OCI-LY3 (cell line): ENCODE results near the gene GSK3B.
A peak's percentile ranks its signal among the peaks of the same experiment; 100 is the strongest.

ENCODE experiments used
- H2AFZ ChIP-seq: fragments of 200-600, 300-600 bp; shearing (Covaris generic); 2 replicates; pipeline ENCODE4 v1.6.0; 2014; ENCODE audit warnings: antibody characterized with exemption, low read depth, low read length
- H3K27ac ChIP-seq: fragments of 200-600, 300-600 bp; sonication (generic); 2 replicates; pipeline ENCODE4 v1.5.1; 2014; ENCODE audit warnings: mild to moderate bottlenecking, low read length, moderate library complexity, mixed read lengths
- H3K27me3 ChIP-seq: fragments of 200-600, 300-600 bp; sonication (generic); 2 replicates; pipeline ENCODE4 v1.6.1; 2014; ENCODE audit warnings: low read depth, low read length, mixed read lengths
- H3K36me3 ChIP-seq: fragments of 200-600, 300-600 bp; sonication (generic); replicated peaks from 2 replicates; pipeline ENCODE3; 2014; ENCODE audit warnings: low read depth, low read length, mixed read lengths
- H3K4me1 ChIP-seq: fragments of 300-600, 200-600 bp; sonication (generic); 2 replicates; pipeline ENCODE4 v1.6.1; 2014; ENCODE audit warnings: low read length, mixed read lengths
- H3K4me2 ChIP-seq: fragments of 200-600, 300-600 bp; sonication (generic); 2 replicates; pipeline ENCODE4 v1.6.1; 2014; ENCODE audit warnings: low read length, mixed read lengths
- H3K4me3 ChIP-seq: fragments of 300-600, 200-600 bp; sonication (generic); 2 replicates; pipeline ENCODE4 v1.5.1; 2014; ENCODE audit warnings: antibody characterized with exemption, mild to moderate bottlenecking, low read length, moderate library complexity
- H3K79me2 ChIP-seq: fragments of 300-600, 200-600 bp; shearing (Covaris generic); 2 replicates; pipeline ENCODE4 v1.6.1; 2014; ENCODE audit warnings: mild to moderate bottlenecking, low read length, mixed read lengths
- H3K9ac ChIP-seq: fragments of 300-600, 200-600 bp; shearing (Covaris generic); 2 replicates; pipeline ENCODE4 v1.6.0; 2014; ENCODE audit warnings: mild to moderate bottlenecking, low read length, moderate library complexity
- H3K9me3 ChIP-seq: fragments of 200-600, 300-600 bp; shearing (Covaris generic); 2 replicates; pipeline ENCODE4 v1.6.1; 2014; ENCODE audit warnings: low read length, mixed read lengths; ENCODE audit not compliant: insufficient read depth
- H4K20me1 ChIP-seq: fragments of 200-600, 300-600 bp; sonication (generic); 2 replicates; pipeline ENCODE4 v1.6.1; 2016; ENCODE audit warnings: low read length, mixed read lengths; ENCODE audit not compliant: insufficient read depth
- EZH2phosphoT487 ChIP-seq: fragments of 200-600 bp; shearing (Covaris generic); IDR thresholded peaks from 2 replicates; pipeline ENCODE4 v1.6.1; 2018; ENCODE audit warnings: antibody characterized with exemption, mixed run types, low read depth
- TF ChIP-seq, protein P1 (sequence below): fragments of 200-600, 300-600 bp; sonication (generic); IDR thresholded peaks from 2 replicates; pipeline ENCODE4 v1.5.1; 2014; ENCODE audit warnings: antibody characterized with exemption, low read length, low read depth

Gene GSK3B

DNA sequence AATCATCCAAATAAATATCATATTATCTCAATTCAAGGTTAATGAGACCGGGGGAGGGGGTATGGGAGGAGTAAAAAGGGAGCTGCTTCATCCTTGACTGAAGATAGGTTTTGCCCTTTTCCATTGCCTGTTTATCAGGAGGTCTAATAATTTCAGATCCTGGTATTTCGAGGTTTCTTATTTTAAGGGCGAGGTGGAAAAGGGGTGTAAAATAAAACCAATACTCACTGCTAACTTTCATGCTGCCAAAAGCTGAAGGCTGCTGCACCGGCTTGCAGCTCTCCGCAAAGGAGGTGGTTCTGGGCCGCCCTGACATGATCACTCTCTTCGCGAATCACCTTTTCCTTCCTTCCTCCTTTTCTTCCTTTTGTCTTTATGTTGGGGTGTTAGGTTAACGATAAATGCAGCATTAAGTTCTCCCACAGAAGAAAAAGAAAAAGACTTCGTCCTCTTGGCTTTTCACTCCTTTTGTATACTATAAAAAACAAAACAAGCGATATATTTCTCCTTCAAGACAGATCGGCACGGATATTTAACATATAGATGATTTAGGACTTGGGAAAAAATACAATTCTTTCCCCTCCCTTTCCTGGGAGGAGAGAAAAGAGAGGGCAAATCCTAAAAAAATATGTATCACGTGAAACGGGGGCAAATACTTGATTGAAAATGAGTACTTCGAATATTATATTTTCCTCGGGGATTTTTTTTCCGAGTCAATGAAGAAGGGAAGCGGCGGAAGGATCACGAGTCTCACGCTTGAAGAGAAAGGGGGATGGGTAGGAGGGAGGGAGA, 932 bp downstream of the GSK3B start:
- no peaks in the 10 kb centered on the region for H3K9me3 ChIP-seq
- peak overlapping the region; percentile 85 for H3K9ac ChIP-seq
- no peaks in the 10 kb centered on the region for H3K27me3 ChIP-seq
- peak overlapping the region; percentile 83 for H3K4me2 ChIP-seq
- 0 out of 2 replicates have a peak overlapping the region, but pooled peaks have one; percentile 22 for H2AFZ ChIP-seq
- H3K27ac ChIP-seq: peak overlapping the region; percentile 97
- H3K36me3 ChIP-seq: peaks cover 5% of the 10 kb centered on the region
- TF ChIP-seq, protein P1, sequence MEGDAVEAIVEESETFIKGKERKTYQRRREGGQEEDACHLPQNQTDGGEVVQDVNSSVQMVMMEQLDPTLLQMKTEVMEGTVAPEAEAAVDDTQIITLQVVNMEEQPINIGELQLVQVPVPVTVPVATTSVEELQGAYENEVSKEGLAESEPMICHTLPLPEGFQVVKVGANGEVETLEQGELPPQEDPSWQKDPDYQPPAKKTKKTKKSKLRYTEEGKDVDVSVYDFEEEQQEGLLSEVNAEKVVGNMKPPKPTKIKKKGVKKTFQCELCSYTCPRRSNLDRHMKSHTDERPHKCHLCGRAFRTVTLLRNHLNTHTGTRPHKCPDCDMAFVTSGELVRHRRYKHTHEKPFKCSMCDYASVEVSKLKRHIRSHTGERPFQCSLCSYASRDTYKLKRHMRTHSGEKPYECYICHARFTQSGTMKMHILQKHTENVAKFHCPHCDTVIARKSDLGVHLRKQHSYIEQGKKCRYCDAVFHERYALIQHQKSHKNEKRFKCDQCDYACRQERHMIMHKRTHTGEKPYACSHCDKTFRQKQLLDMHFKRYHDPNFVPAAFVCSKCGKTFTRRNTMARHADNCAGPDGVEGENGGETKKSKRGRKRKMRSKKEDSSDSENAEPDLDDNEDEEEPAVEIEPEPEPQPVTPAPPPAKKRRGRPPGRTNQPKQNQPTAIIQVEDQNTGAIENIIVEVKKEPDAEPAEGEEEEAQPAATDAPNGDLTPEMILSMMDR: no peak
- no peak for TF ChIP-seq EZH2phosphoT487
- H3K4me3 ChIP-seq: peak overlapping the region; percentile 84
- H4K20me1 ChIP-seq: peaks cover 43% of the 10 kb centered on the region
- H3K79me2 ChIP-seq: peaks cover 72% of the 10 kb centered on the region
- peaks cover 17% of the 10 kb centered on the region for H3K4me1 ChIP-seq

- peak overlapping the region; percentile 85 for H3K9ac ChIP-seq
- H3K9me3 ChIP-seq: no peaks in the 10 kb centered on the region
- H4K20me1 ChIP-seq: peaks cover 45% of the 10 kb centered on the region
- H3K4me2 ChIP-seq: peak overlapping the region; percentile 83
- peak overlapping the region; percentile 84 for H3K4me3 ChIP-seq
- no peak overlapping the region for H3K27ac ChIP-seq
- H3K36me3 ChIP-seq: peaks cover 5% of the 10 kb centered on the region
- H3K79me2 ChIP-seq: peaks cover 80% of the 10 kb centered on the region
- no peaks in the 10 kb centered on the region for H3K27me3 ChIP-seq
- peaks cover 17% of the 10 kb centered on the region for H3K4me1 ChIP-seq
- no peak for TF ChIP-seq EZH2phosphoT487
- TF ChIP-seq, protein P1: no peak
- no peak overlapping the region for H2AFZ ChIP-seq
Observed at GRCh38 chr3:120092474-120092873, 1.8 kb downstream of the GSK3B start.

GRCh38 chr3:120090422-120090821, 3.8 kb downstream of the GSK3B start:
- no peak overlapping the region for H3K9ac ChIP-seq
- H3K79me2 ChIP-seq: peaks cover 83% of the 10 kb centered on the region
- H2AFZ ChIP-seq: no peak overlapping the region
- peaks cover 58% of the 10 kb centered on the region for H4K20me1 ChIP-seq
- no peaks in the 10 kb centered on the region for H3K9me3 ChIP-seq
- H3K27ac ChIP-seq: no peak overlapping the region
- H3K4me3 ChIP-seq: peak overlapping the region; percentile 84
- no peak for TF ChIP-seq EZH2phosphoT487
- TF ChIP-seq, protein P1: no peak
- H3K27me3 ChIP-seq: no peaks in the 10 kb centered on the region
- H3K4me1 ChIP-seq: peaks cover 17% of the 10 kb centered on the region
- peak overlapping the region; percentile 83 for H3K4me2 ChIP-seq
- H3K36me3 ChIP-seq: peaks cover 10% of the 10 kb centered on the region

GRCh38 chr3:120089089-120089488, 5.2 kb downstream of the GSK3B start:
- H3K27me3 ChIP-seq: no peaks in the 10 kb centered on the region
- H3K4me3 ChIP-seq: no peak overlapping the region
- TF ChIP-seq EZH2phosphoT487: no peak
- TF ChIP-seq, protein P1: no peak
- peaks cover 10% of the 10 kb centered on the region for H3K36me3 ChIP-seq
- peaks cover 58% of the 10 kb centered on the region for H4K20me1 ChIP-seq
- peaks cover 96% of the 10 kb centered on the region for H3K79me2 ChIP-seq
- H3K4me2 ChIP-seq: no peak overlapping the region
- no peak overlapping the region for H3K27ac ChIP-seq
- no peak overlapping the region for H2AFZ ChIP-seq
- no peaks in the 10 kb centered on the region for H3K9me3 ChIP-seq
- peaks cover 17% of the 10 kb centered on the region for H3K4me1 ChIP-seq
- H3K9ac ChIP-seq: no peak overlapping the region
